Duodenal mucosa (tissue), 2 donors: ENCODE measurements around the gene SMCO1.
"Not testable (repeated sequence)": the region's sequence is repeated elsewhere in the genome, so short reads cannot be mapped to it uniquely, and the experiment has no call there.

Source experiments
- H3K27ac ChIP-seq: one replicate; pipeline ENCODE4 v1.7.0; 2013; ENCODE audit warnings: low read depth, low read length
- H3K27me3 ChIP-seq, 2 donors: one replicate each; pipeline ENCODE4 v1.7.0; 2013; ENCODE audit warnings: low read length in 2 of 2, control low read depth in 1 of 2; ENCODE audit not compliant: insufficient read depth in 2 of 2, control insufficient read depth in 1 of 2
- H3K36me3 ChIP-seq, 2 donors: one replicate each; pipeline ENCODE4 v1.7.0; 2013; ENCODE audit warnings: low read length in 2 of 2, control low read depth in 1 of 2; ENCODE audit not compliant: insufficient read depth in 2 of 2, control insufficient read depth in 1 of 2
- H3K4me1 ChIP-seq, 2 donors: one replicate each; pipeline ENCODE4 v1.7.0; 2013; ENCODE audit warnings: low read length in 2 of 2, control low read depth in 1 of 2; ENCODE audit not compliant: insufficient read depth in 2 of 2, control insufficient read depth in 1 of 2
- H3K4me3 ChIP-seq, 2 donors: one replicate each; pipeline ENCODE4 v1.7.0; 2013; ENCODE audit warnings: low read length in 2 of 2, low read depth in 1 of 2
- H3K9ac ChIP-seq, 2 donors: one replicate each; pipeline ENCODE4 v1.7.0; 2013; ENCODE audit warnings: low read length in 2 of 2, low read depth in 1 of 2
- H3K9me3 ChIP-seq, 2 donors: one replicate each; pipeline ENCODE4 v1.7.0; 2013; ENCODE audit warnings: low read length in 2 of 2, control low read depth in 1 of 2; ENCODE audit not compliant: control insufficient read depth in 1 of 2

Gene SMCO1

DNA sequence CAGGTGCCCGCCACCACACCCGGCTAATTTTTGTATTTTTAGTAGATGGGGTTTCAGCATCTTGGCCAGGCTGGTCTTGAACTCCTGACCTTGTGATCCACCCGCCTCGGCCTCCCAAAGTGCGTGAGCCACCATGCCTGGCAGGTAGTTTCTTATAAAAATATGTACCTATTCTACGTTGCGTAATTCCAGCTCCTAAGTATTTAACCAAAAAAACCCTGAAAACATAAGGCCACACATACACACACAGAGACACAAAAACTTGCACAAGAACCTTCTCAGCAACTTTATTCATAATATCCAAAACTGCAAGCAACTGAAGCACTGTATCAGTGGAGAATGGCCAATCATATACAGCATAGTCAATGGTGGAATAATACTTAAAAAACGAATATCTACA, 16.8 kb downstream of the SMCO1 start:
- Histone ChIP-seq H3K4me1 (peaks cover 9 to 14% of the 10 kb centered on the region in 2 donors), H3K9ac (no peak overlapping the region), H3K27me3 (no peaks in the 10 kb centered on the region), H3K9me3 (no peaks in the 10 kb centered on the region), H3K4me3 (no peak overlapping the region), H3K36me3 (peaks cover 0 to 15% of the 10 kb centered on the region in 2 donors), H3K27ac (no peak overlapping the region)

DNA sequence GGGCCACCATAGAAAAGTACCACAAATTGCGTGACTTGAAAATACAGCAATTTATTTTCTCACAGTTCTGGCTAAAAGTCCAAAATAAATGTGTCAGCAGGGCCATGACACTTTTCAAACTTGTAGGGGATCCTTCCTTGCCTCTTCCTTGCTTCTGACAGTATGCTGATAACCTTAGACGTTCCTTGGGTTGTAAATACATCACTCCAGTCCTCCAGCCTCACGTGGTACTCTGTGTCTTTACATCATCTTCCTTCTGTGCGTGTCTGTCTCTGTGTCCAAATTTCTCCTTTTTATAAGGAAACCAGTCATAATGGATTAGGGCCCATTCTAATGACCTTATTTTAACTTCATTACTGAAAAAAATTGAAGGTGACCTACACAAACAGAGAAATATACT, 19.0 kb downstream of the SMCO1 start:
- no peaks in the 10 kb centered on the region for H3K9me3 ChIP-seq
- H3K4me1 ChIP-seq, result peaks cover 9 to 10% of the 10 kb centered on the region in 2 donors
- no peak overlapping the region for H3K4me3 ChIP-seq
- no peaks in the 10 kb centered on the region for H3K27me3 ChIP-seq
- H3K9ac ChIP-seq, result no peak overlapping the region
- H3K27ac ChIP-seq, result no peak overlapping the region
- peaks cover 0 to 15% of the 10 kb centered on the region in 2 donors for H3K36me3 ChIP-seq

DNA sequence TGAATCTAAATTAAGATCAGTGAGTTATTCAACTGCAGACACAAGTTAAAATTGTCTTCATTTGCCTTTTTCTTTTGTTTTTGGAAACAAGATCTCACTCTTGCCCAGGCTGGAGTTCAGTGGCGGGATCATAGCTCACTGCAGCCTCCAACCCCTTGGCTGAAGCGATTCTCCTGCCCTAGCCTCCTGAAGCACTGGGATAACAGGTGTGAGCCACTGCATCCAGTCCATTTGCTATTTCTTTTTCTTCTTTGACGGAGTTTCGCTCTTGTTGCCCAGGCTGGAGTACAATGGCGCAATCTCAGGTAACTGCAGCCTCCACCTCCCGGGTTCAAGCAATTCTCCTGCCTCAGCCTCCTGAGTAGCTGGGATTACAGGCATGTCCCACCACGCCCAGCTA, 21.9 kb downstream of the SMCO1 start:
- no peaks in the 10 kb centered on the region for H3K4me1 ChIP-seq
- no peaks in the 10 kb centered on the region for H3K27me3 ChIP-seq
- H3K27ac ChIP-seq, result no peak overlapping the region
- H3K4me3 ChIP-seq, result no peak overlapping the region
- no peak overlapping the region for H3K9ac ChIP-seq
- no peaks in the 10 kb centered on the region for H3K9me3 ChIP-seq
- H3K36me3 ChIP-seq, result peaks cover 0 to 8% of the 10 kb centered on the region in 2 donors

DNA sequence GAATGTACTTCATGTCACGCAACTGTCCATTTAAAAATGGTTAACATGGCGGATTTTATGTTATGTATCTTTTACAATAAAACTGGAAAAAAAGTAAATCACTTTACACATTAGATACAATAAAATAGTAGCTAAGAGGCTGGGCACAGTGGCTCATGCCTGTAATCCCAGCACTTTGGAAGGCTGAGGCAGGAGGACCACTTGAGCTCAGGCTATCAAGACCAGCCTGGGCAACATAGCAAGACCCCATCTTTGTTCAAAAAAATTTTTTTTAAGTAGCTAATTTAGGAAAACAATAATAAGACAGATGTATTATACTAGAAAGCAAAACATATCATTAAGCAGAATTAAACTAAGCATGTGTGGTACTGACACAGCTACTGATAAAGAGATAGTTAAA, 23.1 kb downstream of the SMCO1 start:
- no peak overlapping the region for H3K4me3 ChIP-seq
- H3K27ac ChIP-seq, result no peak overlapping the region
- no peaks in the 10 kb centered on the region for H3K27me3 ChIP-seq
- no peaks in the 10 kb centered on the region for H3K9me3 ChIP-seq
- no peak overlapping the region for H3K9ac ChIP-seq
- H3K36me3 ChIP-seq, result peaks cover 0 to 16% of the 10 kb centered on the region in 2 donors
- no peaks in the 10 kb centered on the region for H3K4me1 ChIP-seq

DNA sequence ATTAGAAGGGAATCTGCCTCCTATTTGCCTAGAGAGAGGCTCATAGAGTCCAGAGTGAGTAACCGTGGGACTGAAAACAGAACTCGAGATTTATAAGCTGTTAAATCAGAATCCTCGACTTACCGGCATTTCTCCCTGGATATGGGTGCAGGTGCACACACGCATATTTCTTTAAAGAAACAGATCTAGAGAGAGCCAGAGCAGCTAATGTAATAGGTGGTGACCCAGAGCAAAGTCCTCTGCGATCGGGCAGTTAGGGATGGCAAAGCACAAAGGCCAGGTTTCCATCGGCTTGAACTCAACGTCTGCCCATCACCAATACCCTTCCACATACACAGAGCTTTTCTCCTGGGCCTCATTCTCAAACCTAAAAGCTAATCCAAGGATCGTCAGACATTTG, 25.4 kb downstream of the SMCO1 start:
- no peaks in the 10 kb centered on the region for H3K27me3 ChIP-seq

DNA sequence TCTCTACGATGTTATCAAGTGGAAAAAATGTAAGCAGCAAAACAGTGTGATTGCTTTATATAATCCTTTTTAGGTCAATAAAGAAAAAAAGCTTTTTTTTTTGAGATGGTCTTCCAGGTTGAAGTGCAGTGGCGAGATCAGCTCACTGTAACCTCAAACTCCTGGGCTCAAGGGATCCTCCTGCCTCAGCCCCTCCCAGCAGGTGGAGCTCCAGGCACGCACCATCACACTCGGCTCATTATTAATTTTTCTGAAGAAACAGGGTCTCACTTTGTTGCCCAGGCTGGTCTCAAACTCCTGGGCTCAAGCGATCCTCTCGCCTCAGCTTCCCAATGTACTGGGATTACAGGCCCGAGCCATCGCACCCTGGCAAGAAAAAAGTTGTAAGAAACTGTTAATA, 28.9 kb downstream of the SMCO1 start:
- Histone ChIP-seq H3K36me3 (peaks cover 13 to 60% of the 10 kb centered on the region in 2 donors), H3K27me3 (no peaks in the 10 kb centered on the region), H3K9me3 (no peaks in the 10 kb centered on the region), H3K27ac (no peak overlapping the region), H3K4me1 (no peaks in the 10 kb centered on the region), H3K4me3 (no peak overlapping the region), H3K9ac (no peak overlapping the region)

More for the DNA sequence above, 25.4 kb downstream of the SMCO1 start:
- Histone ChIP-seq H3K4me3 (no peak overlapping the region), H3K9ac (no peak overlapping the region), H3K27ac (no peak overlapping the region), H3K9me3 (no peaks in the 10 kb centered on the region), H3K36me3 (peaks cover 5 to 30% of the 10 kb centered on the region in 2 donors), H3K4me1 (no peaks in the 10 kb centered on the region)

DNA sequence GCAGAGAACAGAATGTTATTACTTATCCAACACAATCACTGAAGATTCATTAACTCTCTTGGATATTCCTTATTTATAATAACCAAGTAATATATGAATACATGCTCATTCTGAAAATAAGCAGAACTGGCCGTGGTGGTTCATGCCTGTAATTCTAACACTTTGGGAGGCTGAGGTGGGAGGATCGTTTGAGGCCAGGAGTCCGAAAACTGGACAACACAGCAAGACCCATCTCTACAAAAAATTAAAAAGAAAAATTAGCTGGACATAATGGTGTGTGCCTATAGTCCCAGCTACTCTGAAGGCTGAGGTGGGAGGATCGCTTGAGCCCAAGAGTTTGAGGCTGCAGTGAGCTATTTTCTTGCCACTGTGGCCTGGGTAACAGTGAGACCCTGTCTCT, 37.5 kb downstream of the SMCO1 start:
- H3K4me1 ChIP-seq, result no peaks in the 10 kb centered on the region
- H3K9me3 ChIP-seq, result no peaks in the 10 kb centered on the region
- no peak overlapping the region for H3K9ac ChIP-seq
- H3K27ac ChIP-seq, result no peak overlapping the region
- H3K27me3 ChIP-seq, result no peaks in the 10 kb centered on the region
- no peak overlapping the region for H3K4me3 ChIP-seq
- peaks cover 13 to 63% of the 10 kb centered on the region in 2 donors for H3K36me3 ChIP-seq

DNA sequence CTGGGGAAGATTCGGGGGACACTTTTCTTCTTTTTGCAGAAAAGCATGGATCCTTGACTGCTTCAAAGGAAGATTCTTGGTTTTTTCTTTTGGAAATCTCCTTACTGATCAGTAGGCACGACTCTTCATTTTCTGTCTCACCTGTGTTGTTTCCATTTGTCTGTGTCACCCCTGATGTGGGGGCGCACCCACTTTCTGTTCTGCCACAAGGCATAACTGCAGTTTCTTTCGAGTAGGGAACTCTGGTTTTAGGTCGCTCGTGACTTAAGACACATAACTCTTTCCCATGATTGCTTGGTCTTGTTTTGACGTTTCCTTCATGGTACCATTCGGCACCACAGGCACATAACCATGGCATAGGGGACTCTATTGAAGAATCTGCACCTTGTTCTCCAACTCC, 42.9 kb downstream of the SMCO1 start:
- H3K36me3 ChIP-seq, result peaks cover 24 to 53% of the 10 kb centered on the region in 2 donors
- H3K9ac ChIP-seq, result no peak overlapping the region
- no peak overlapping the region for H3K27ac ChIP-seq
- H3K4me3 ChIP-seq, result no peak overlapping the region
- no peaks in the 10 kb centered on the region for H3K4me1 ChIP-seq
- H3K9me3 ChIP-seq, result no peaks in the 10 kb centered on the region
- H3K27me3 ChIP-seq, result no peaks in the 10 kb centered on the region

DNA sequence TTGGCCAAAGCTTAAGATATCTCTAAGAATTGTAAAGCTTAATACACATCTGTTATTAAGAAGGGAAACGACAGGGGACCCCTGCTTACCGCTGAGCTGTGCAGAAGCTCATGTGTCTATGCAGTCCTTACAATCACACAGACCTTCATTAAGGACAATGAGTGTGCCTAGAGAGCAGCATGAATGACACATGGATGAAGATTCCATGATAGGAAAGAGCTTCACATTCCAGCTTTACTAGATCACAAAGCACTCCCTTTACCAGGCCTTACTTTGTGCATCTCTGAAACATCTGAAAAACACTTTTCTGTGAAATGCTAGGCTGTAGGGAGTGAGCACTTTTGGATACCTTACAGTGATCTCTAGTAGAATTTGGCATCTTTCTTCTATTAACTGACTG, 43.6 kb downstream of the SMCO1 start:
- Histone ChIP-seq H3K4me3 (no peak overlapping the region), H3K4me1 (no peaks in the 10 kb centered on the region), H3K27ac (no peak overlapping the region), H3K9me3 (no peaks in the 10 kb centered on the region), H3K9ac (no peak overlapping the region), H3K36me3 (peaks cover 24 to 46% of the 10 kb centered on the region in 2 donors), H3K27me3 (no peaks in the 10 kb centered on the region)

DNA sequence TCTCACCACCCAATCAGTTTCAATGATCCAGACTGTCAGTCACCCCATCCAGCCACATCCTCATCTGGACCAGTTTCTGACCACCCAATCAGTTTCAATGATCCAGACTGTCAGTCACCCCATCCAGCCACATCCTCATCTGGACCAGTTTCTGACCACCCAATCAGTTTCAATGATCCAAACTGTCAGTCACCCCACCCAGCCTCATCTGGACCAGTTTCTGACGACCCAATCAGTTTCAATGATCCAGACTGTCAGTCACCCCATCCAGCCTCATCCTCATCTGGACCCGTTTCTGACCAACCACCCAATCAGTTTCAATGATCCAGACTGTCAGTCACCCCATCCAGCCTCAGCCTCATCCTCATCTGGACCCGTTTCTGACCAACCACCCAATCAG, 45.0 kb downstream of the SMCO1 start:
- H3K27ac ChIP-seq, H3K9me3 ChIP-seq, H3K9ac ChIP-seq, H3K27me3 ChIP-seq, H3K4me1 ChIP-seq, H3K4me3 ChIP-seq: not testable (repeated sequence)
- peaks cover 24 to 44% of the 10 kb centered on the region in 2 donors for H3K36me3 ChIP-seq

DNA sequence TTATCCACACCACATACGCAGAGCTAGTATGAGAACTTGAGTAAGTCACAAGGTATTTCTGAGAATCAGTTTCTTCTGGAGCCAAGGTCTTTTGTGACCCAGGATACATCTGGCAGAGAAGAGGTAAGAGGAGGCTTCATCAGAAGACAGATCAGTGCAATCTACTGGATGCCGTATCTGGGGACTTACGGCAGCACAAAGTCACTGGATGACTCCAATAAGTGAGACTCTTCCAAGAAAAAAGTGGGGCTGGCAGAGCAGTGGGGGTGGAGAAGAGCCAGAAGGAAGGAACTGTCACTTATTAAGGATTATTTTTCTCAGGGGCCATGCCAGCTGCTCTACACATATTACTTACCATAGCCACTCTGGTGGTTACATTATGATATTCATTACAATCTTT, 51.3 kb downstream of the SMCO1 start:
- Histone ChIP-seq H3K27ac (no peak overlapping the region), H3K4me3 (no peak overlapping the region), H3K9ac (no peak overlapping the region), H3K4me1 (no peaks in the 10 kb centered on the region), H3K9me3 (no peaks in the 10 kb centered on the region), H3K27me3 (no peaks in the 10 kb centered on the region), H3K36me3 (peaks cover 0 to 3% of the 10 kb centered on the region in 2 donors)
